Measurements from ENCODE around the gene HLCS.
"Not testable (repeated sequence)": the region's sequence is repeated elsewhere in the genome, so short reads cannot be mapped to it uniquely, and the experiment has no call there.

Gene HLCS

GRCh38 chr21:36990508-36991205, 24.2 kb upstream of the HLCS start:
- DNase-seq (ENCODE audit: extremely low spot score): no peak
- POLR2A ChIA-PET: no interaction called here
- TF ChIP-seq, protein P1, sequence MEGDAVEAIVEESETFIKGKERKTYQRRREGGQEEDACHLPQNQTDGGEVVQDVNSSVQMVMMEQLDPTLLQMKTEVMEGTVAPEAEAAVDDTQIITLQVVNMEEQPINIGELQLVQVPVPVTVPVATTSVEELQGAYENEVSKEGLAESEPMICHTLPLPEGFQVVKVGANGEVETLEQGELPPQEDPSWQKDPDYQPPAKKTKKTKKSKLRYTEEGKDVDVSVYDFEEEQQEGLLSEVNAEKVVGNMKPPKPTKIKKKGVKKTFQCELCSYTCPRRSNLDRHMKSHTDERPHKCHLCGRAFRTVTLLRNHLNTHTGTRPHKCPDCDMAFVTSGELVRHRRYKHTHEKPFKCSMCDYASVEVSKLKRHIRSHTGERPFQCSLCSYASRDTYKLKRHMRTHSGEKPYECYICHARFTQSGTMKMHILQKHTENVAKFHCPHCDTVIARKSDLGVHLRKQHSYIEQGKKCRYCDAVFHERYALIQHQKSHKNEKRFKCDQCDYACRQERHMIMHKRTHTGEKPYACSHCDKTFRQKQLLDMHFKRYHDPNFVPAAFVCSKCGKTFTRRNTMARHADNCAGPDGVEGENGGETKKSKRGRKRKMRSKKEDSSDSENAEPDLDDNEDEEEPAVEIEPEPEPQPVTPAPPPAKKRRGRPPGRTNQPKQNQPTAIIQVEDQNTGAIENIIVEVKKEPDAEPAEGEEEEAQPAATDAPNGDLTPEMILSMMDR (IDR thresholded peaks at IDR 0.05; ENCODE audit: control extremely low read depth, extremely low read depth, low read depth, missing control alignments): peak; percentile 2
- CTCF ChIA-PET: interaction anchor here (1.1 to 4.6 kb wide), 14 partner anchors 9 to 489 kb away, joined by 3 to 74 read pairs (median 6); partner anchors contain the start of genes HLCS and RIPPLY3

- TF ChIP-seq, protein P1 (IDR thresholded peaks at IDR 0.05; ENCODE audit: control extremely low read depth, extremely low read depth, low read depth, missing control alignments): peak; percentile 88
- CTCF ChIA-PET: interaction anchor here (0.6 to 4.6 kb wide), 25 partner anchors 8 to 560 kb away, joined by 3 to 74 read pairs (median 3); partner anchors contain the start of genes HLCS and RIPPLY3
- DNase-seq (ENCODE audit: extremely low spot score): peak; percentile 97
- POLR2A ChIA-PET: interaction anchor here (0.5 to 1.4 kb wide), 2 partner anchors 24 to 28 kb away, joined by 5 read pairs; partner anchors contain the start of gene HLCS
These were observed 23.4 kb upstream of the HLCS start for GRCh38 chr21:36989699-36990507.

GRCh38 chr21:36989199-36989698, 22.8 kb upstream of the HLCS start:
- ChIA-PET POLR2A (interaction anchor here (1.4 kb wide), 1 partner anchor 23 kb away, joined by 5 read pairs; the partner anchor contains the start of gene HLCS), CTCF (interaction anchor here (0.6 to 4.6 kb wide), 23 partner anchors 10 to 560 kb away, joined by 3 to 74 read pairs (median 3); partner anchors contain the start of genes HLCS and RIPPLY3)
- DNase-seq (ENCODE audit: extremely low spot score): not testable (repeated sequence)

- POLR2A ChIA-PET: no interaction called here
- no peak for DNase-seq (ENCODE audit: extremely low spot score)
- CTCF ChIA-PET: interaction anchor here (1.5 to 4.6 kb wide), 4 partner anchors 11 to 39 kb away, joined by 3 to 74 read pairs (median 34); partner anchors contain the start of gene HLCS
- TF ChIP-seq, protein P1 (IDR thresholded peaks at IDR 0.05; ENCODE audit: control extremely low read depth, extremely low read depth, low read depth, missing control alignments): no peak
These were observed 22.1 kb upstream of the HLCS start for GRCh38 chr21:36988536-36988935.

DNA sequence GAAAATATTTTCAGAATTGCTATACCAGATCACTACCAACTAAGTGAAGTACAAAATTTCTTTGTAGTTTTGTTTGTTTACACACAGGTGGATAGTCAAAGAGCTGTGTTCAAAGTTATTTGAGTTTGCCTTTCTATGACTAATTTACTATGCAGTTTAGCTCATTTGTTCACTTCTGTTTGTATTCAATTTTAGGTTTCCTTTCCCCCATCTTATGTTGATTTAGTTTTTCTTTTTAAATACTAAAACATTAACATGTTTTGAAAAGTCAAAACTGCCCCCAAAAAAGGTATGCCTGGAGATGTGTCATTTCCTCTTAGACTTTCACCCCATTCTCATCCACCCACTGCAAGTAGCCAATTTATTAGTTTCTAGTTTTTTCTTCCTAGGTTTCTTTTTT, 21.4 kb upstream of the HLCS start:
- TF ChIP-seq, protein P1 (IDR thresholded peaks at IDR 0.05; ENCODE audit: control extremely low read depth, extremely low read depth, low read depth, missing control alignments): no peak
- ChIA-PET CTCF (interaction anchor here (1.0 to 2.5 kb wide), 3 partner anchors 10 to 22 kb away, joined by 4 to 21 read pairs (median 5); no protein-coding TSS in a partner anchor), POLR2A (interaction anchor here (0.6 kb wide), 1 partner anchor 15 kb away, joined by 3 read pairs; no protein-coding TSS in a partner anchor)
- DNase-seq (ENCODE audit: extremely low spot score): no peak

GRCh38 chr21:36985751-36986594, 19.5 kb upstream of the HLCS start:
- no peak for DNase-seq (ENCODE audit: extremely low spot score)
- ChIA-PET CTCF (interaction anchor here (0.8 to 2.5 kb wide), 3 partner anchors 9 to 20 kb away, joined by 3 to 21 read pairs (median 5); no protein-coding TSS in a partner anchor), POLR2A (no interaction called here)
- TF ChIP-seq, protein P1 (IDR thresholded peaks at IDR 0.05; ENCODE audit: control extremely low read depth, extremely low read depth, low read depth, missing control alignments): no peak

All from GM10248 (cell line).